OCI-LY7 (cell line): ENCODE measurements around the gene NTNG2.

ENCODE experiments used
- CTCF ChIP-seq: fragments of 200-600 bp; sonication (generic); conservative IDR thresholded peaks from 2 replicates; pipeline ENCODE4 v1.5.1; 2014; ENCODE audit warnings: mild to moderate bottlenecking, antibody characterized with exemption, low read length, moderate library complexity, mixed read lengths
- EZH2phosphoT487 ChIP-seq: fragments of 200-600 bp; sonication (generic); IDR thresholded peaks from 2 replicates; pipeline ENCODE4 v1.6.1; 2018; ENCODE audit warnings: low read depth, borderline replicate concordance, mild to moderate bottlenecking, mixed run types, antibody characterized with exemption, low read length, moderate library complexity, mixed read lengths

GRCh38 chr9:132274861-132275260 is 113.0 kb downstream of the NTNG2 start:
- TF ChIP-seq CTCF (no peak), EZH2phosphoT487 (no peak)
